22Rv1 (cell line): Measurements from ENCODE around the gene VWA1.

ENCODE experiments used
- ZFX ChIP-seq: fragments of 450-650 bp; IDR thresholded peaks from 2 replicates; pipeline ENCODE4 v1.6.1; 2017; ENCODE audit warnings: antibody characterized with exemption, borderline replicate concordance
- TF ChIP-seq, protein P1 (sequence below): fragments of 450-650 bp; IDR thresholded peaks from 2 replicates; pipeline ENCODE4 v1.5.1; 2017; ENCODE audit warnings: mild to moderate bottlenecking

GRCh38 chr1:1434824-1435105 lies 725 bp upstream of the VWA1 start:
- TF ChIP-seq, protein P1, sequence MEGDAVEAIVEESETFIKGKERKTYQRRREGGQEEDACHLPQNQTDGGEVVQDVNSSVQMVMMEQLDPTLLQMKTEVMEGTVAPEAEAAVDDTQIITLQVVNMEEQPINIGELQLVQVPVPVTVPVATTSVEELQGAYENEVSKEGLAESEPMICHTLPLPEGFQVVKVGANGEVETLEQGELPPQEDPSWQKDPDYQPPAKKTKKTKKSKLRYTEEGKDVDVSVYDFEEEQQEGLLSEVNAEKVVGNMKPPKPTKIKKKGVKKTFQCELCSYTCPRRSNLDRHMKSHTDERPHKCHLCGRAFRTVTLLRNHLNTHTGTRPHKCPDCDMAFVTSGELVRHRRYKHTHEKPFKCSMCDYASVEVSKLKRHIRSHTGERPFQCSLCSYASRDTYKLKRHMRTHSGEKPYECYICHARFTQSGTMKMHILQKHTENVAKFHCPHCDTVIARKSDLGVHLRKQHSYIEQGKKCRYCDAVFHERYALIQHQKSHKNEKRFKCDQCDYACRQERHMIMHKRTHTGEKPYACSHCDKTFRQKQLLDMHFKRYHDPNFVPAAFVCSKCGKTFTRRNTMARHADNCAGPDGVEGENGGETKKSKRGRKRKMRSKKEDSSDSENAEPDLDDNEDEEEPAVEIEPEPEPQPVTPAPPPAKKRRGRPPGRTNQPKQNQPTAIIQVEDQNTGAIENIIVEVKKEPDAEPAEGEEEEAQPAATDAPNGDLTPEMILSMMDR: no peak
- TF ChIP-seq ZFX: no peak
